Lung (tissue), 12 donors: Measurements from ENCODE around the gene TBC1D26. TPM values are rescaled to one million over a fixed set of nuclear protein-coding genes. Genes with fewer than 3 reads are reported as not detected.
"Not testable (repeated sequence)": the region's sequence is repeated elsewhere in the genome, so short reads cannot be mapped to it uniquely, and the experiment has no call there.

Experiments used
- ATAC-seq: fragments of 200-7000 bp; cut with Tn5 transposase; one replicate; pipeline ENCODE4 v1.9.1; 2020; ENCODE audit warnings: moderate number of reproducible peaks; ENCODE audit not compliant: insufficient read depth, low FRiP score
- DNase-seq, 3 donors: peaks; one replicate each; pipeline ENCODE4 v3.0.0-alpha.2; 2013 to 2017
- H3K27ac ChIP-seq, 2 donors: one replicate each; pipeline ENCODE4 v1.5.1; 2013; ENCODE audit warnings: mild to moderate bottlenecking in 2 of 2, moderate library complexity in 2 of 2, control low read depth in 1 of 2, inconsistent platforms in 1 of 2, low read depth in 1 of 2, low read length in 1 of 2
- H3K27me3 ChIP-seq, 3 donors: one replicate each; pipeline ENCODE4 v1.5.1; 2013; ENCODE audit warnings: low read length in 2 of 3; ENCODE audit not compliant: control insufficient read depth in 3 of 3, insufficient read depth in 3 of 3
- H3K36me3 ChIP-seq, 4 donors: one replicate each; pipeline ENCODE4 v1.5.1; 2013; ENCODE audit warnings: low read length in 4 of 4, mild to moderate bottlenecking in 1 of 4, moderate library complexity in 1 of 4; ENCODE audit not compliant: control insufficient read depth in 4 of 4, insufficient read depth in 4 of 4
- H3K4me1 ChIP-seq, 5 donors: one replicate each; pipeline ENCODE4 v1.5.1; 2013; ENCODE audit warnings: low read length in 5 of 5, mild to moderate bottlenecking in 2 of 5, moderate library complexity in 1 of 5; ENCODE audit not compliant: control insufficient read depth in 5 of 5, insufficient read depth in 5 of 5
- H3K4me3 ChIP-seq: one replicate; pipeline ENCODE4 v1.5.1; 2013; ENCODE audit warnings: mild to moderate bottlenecking, control low read depth, moderate library complexity
- H3K9ac ChIP-seq, 2 donors: one replicate each; pipeline ENCODE4 v1.5.1; 2013; ENCODE audit warnings: low read length in 2 of 2, control low read depth in 1 of 2; ENCODE audit not compliant: insufficient read depth in 1 of 2
- H3K9me3 ChIP-seq, 4 donors: one replicate each; pipeline ENCODE4 v1.5.1; 2013; ENCODE audit warnings: low read length in 3 of 4, mild to moderate bottlenecking in 1 of 4, moderate library complexity in 1 of 4; ENCODE audit not compliant: control insufficient read depth in 4 of 4, insufficient read depth in 3 of 4
- CTCF ChIP-seq: IDR thresholded peaks from 2 replicates; pipeline ENCODE4 v1.5.1; 2012; ENCODE audit warnings: mild to moderate bottlenecking; ENCODE audit errors: control extremely low read depth, extremely low read depth
- WGBS, 2 donors: extraction: QIAGEN DNeasy Blood & Tissue Kit; methylation state at CpG; one replicate each; pipeline ENCODE4 v1.1.7; 2013; 5-methylcytosine and 5-hydroxymethylcytosine counted together
- polyA plus RNA-seq, 2 donors: library from polyadenylated mRNA; stranded (reverse); fragments of 200-250 nt; gene quantifications; one replicate each; pipeline ENCODE4 v1.2.1, GENCODE V29; 2013
- total RNA-seq, 2 donors: library from RNA; depleted of rRNA in 1 of 2; stranded (reverse); fragments of >200 nt in 1 of 2; gene quantifications; one replicate each; pipeline ENCODE4 v1.2.1, GENCODE V29; 2014 to 2021
- donor health status: control.
- donor health status: control.
- donor health status: Bipolar disorder and iron deficiency.
- donor health status: healthy.
- donor health status: DM: yes; HTN: yes; CAD: no.

Gene TBC1D26
- total and polyA plus RNA-seq, 4 donors, result 0.09 to 0.34 (median 0.32) TPM

- TF ChIP-seq CTCF, result no peak
Measured at GRCh38 chr17:15780188-15780587, 48.1 kb downstream of the TBC1D26 start.

GRCh38 chr17:15782866-15783265 lies 50.8 kb downstream of the TBC1D26 start:
- Histone ChIP-seq H3K4me1 (peaks cover 0 to 21% (median 8%) of the 10 kb centered on the region in 5 donors), H3K27me3 (no peaks in the 10 kb centered on the region), H3K36me3 (no peaks in the 10 kb centered on the region), H3K9ac (no peak overlapping the region), H3K9me3 (peaks cover 0 to 4% (median 0%) of the 10 kb centered on the region in 4 donors), H3K27ac (peak overlapping the region in 1 of 2 donors; percentile 35), H3K4me3 (no peak overlapping the region)
- ATAC-seq (peak; percentile 16), DNase-seq (peak; percentile 37 to 75 (median 67))
- no peak for TF ChIP-seq CTCF
- 5 to 7% methylated on average over 32 of the region's 32 CpGs for WGBS, 2 donors

More at GRCh38 chr17:15780188-15780587, 48.1 kb downstream of the TBC1D26 start:
- no peaks in the 10 kb centered on the region for H3K27me3 ChIP-seq
- H3K4me1 ChIP-seq, result peaks cover 0 to 19% (median 5%) of the 10 kb centered on the region in 5 donors
- DNase-seq (no peak), ATAC-seq (no peak)
- H3K27ac ChIP-seq, result no peak overlapping the region
- H3K9ac ChIP-seq, result no peak overlapping the region
- H3K36me3 ChIP-seq, result no peaks in the 10 kb centered on the region
- H3K4me3 ChIP-seq, result no peak overlapping the region
- peaks cover 0 to 8% (median under 1%) of the 10 kb centered on the region in 4 donors for H3K9me3 ChIP-seq

GRCh38 chr17:15783461-15783860 lies 51.4 kb downstream of the TBC1D26 start:
- peak in 2 of 3 donors; percentile 53 to 56 for DNase-seq
- Histone ChIP-seq H3K9me3 (peaks cover 0 to 4% (median 0%) of the 10 kb centered on the region in 4 donors), H3K27me3 (no peaks in the 10 kb centered on the region), H3K9ac (no peak overlapping the region), H3K36me3 (no peaks in the 10 kb centered on the region), H3K4me1 (peaks cover 0 to 21% (median 8%) of the 10 kb centered on the region in 5 donors), H3K4me3 (no peak overlapping the region), H3K27ac (no peak overlapping the region)
- no peak for TF ChIP-seq CTCF
- 81 to 83% methylated on average over 2 of the region's 2 CpGs for WGBS, 2 donors
- ATAC-seq, result no peak

- not testable (repeated sequence) for H3K9me3 ChIP-seq, H3K9ac ChIP-seq, ATAC-seq, H3K36me3 ChIP-seq, H3K27me3 ChIP-seq, H3K4me3 ChIP-seq, H3K27ac ChIP-seq
- WGBS, 2 donors, result 80 to 90% methylated on average over 2 of the region's 2 CpGs
- H3K4me1 ChIP-seq, result peaks cover 0 to 21% (median 8%) of the 10 kb centered on the region in 5 donors
- peak; percentile 73 to 90 (median 74) for DNase-seq
Measured at GRCh38 chr17:15784351-15784750, 52.3 kb downstream of the TBC1D26 start.

GRCh38 chr17:15787363-15788075 lies 55.4 kb downstream of the TBC1D26 start:
- H3K27me3 ChIP-seq, H3K27ac ChIP-seq, DNase-seq, H3K36me3 ChIP-seq, H3K9me3 ChIP-seq, H3K4me3 ChIP-seq, ATAC-seq, H3K9ac ChIP-seq: not testable (repeated sequence)
- WGBS, 2 donors, result 96 to 98% methylated on average over 29 of the region's 29 CpGs
- peaks cover 0 to 21% (median 8%) of the 10 kb centered on the region in 5 donors for H3K4me1 ChIP-seq

- H3K27me3 ChIP-seq, H3K4me3 ChIP-seq, DNase-seq, ATAC-seq, H3K36me3 ChIP-seq, H3K9me3 ChIP-seq, H3K9ac ChIP-seq, H3K27ac ChIP-seq: not testable (repeated sequence)
- peaks cover 0 to 16% (median 6%) of the 10 kb centered on the region in 5 donors for H3K4me1 ChIP-seq
- no CpG with 5 or more reads among the region's 2 CpGs for WGBS, 2 donors
Measured at GRCh38 chr17:15788365-15788764, 56.3 kb downstream of the TBC1D26 start.
